Calu3 (cell line): ENCODE results near the gene CACNA1H. TPM values are rescaled to one million over a fixed set of nuclear protein-coding genes. Genes with fewer than 3 reads are reported as not detected.

Experiments
- BruUV-seq: library from RNA; stranded (reverse); fragments of 400-500 nt; replicated peaks from 2 replicates; lab custom pipeline; 2021; lab: Mats Ljungman, UMichigan
- CTCF ChIA-PET: fragments of 300-600 bp; sonication (Branson Sonifier 250); formaldehyde crosslinking; loops from one replicate; lab custom pipeline; 2022; ENCODE audit warnings: antibody characterized with exemption; lab: Charles Lee
- DNase-seq: peaks from one replicate; pipeline ENCODE4 v3.0.0; 2022
- H3K27ac Mint-ChIP-seq: one replicate; pipeline ENCODE4 v1.8.0; 2022; ENCODE audit warnings: mixed read lengths; ENCODE audit not compliant: unreplicated experiment
- H3K27me3 Mint-ChIP-seq: one replicate; pipeline ENCODE4 v1.8.0; 2022; ENCODE audit warnings: mixed read lengths; ENCODE audit not compliant: unreplicated experiment
- H3K36me3 Mint-ChIP-seq: one replicate; pipeline ENCODE4 v1.8.0; 2022; ENCODE audit warnings: mild to moderate bottlenecking, moderate library complexity, mixed read lengths; ENCODE audit not compliant: insufficient read depth, unreplicated experiment
- H3K4me1 Mint-ChIP-seq: one replicate; pipeline ENCODE4 v1.8.0; 2022; ENCODE audit warnings: mild to moderate bottlenecking, low read depth, mixed read lengths; ENCODE audit not compliant: unreplicated experiment
- H3K4me3 Mint-ChIP-seq: one replicate; pipeline ENCODE4 v1.8.0; 2022; ENCODE audit warnings: mild to moderate bottlenecking, low read depth, moderate library complexity, mixed read lengths; ENCODE audit not compliant: unreplicated experiment
- H3K9me3 Mint-ChIP-seq: one replicate; pipeline ENCODE4 v1.8.0; 2022; ENCODE audit warnings: low read depth, mixed read lengths; ENCODE audit not compliant: unreplicated experiment
- CTCF ChIP-seq: fragments of 200-600 bp; IDR thresholded peaks from one replicate; pipeline ENCODE4 v1.8.0; 2022; ENCODE audit warnings: antibody characterized with exemption; ENCODE audit not compliant: unreplicated experiment
- intact Hi-C: fragments of 100-400 bp; cut with micrococcal nuclease; formaldehyde crosslinking; loops from one replicate; pipeline ENCODE4 v1.10.0; 2022; ENCODE audit not compliant: unreplicated experiment
- total RNA-seq: library from RNA; stranded (reverse); gene quantifications from 2 replicates; pipeline ENCODE4 v1.2.3, GENCODE V29; 2022

CACNA1H gene
- total RNA-seq, 1 experiment from 2014 or later = not detected

GRCh38 chr16:1154887-1155331 is 2.0 kb downstream of the CACNA1H start:
- peaks cover 82% of the 10 kb centered on the region for H3K27me3 Mint-ChIP-seq
- no TSS peak for BruUV-seq
- intact Hi-C loops = no loop called here
- no peaks in the 10 kb centered on the region for H3K36me3 Mint-ChIP-seq
- peaks cover 6% of the 10 kb centered on the region for H3K4me1 Mint-ChIP-seq
- H3K9me3 Mint-ChIP-seq = no peaks in the 10 kb centered on the region
- no peak for DNase-seq
- TF ChIP-seq CTCF = no peak
- H3K27ac Mint-ChIP-seq = no peak overlapping the region
- H3K4me3 Mint-ChIP-seq = no peak overlapping the region
- CTCF ChIA-PET = no interaction called here

- no peak overlapping the region for H3K27ac Mint-ChIP-seq
- no peak for TF ChIP-seq CTCF
- no peak for DNase-seq
- intact Hi-C loops = no loop called here
- peaks cover 82% of the 10 kb centered on the region for H3K27me3 Mint-ChIP-seq
- no peak overlapping the region for H3K4me3 Mint-ChIP-seq
- no peaks in the 10 kb centered on the region for H3K9me3 Mint-ChIP-seq
- no TSS peak for BruUV-seq
- H3K36me3 Mint-ChIP-seq = no peaks in the 10 kb centered on the region
- H3K4me1 Mint-ChIP-seq = peaks cover 10% of the 10 kb centered on the region
- CTCF ChIA-PET = no interaction called here
These were observed 2.6 kb downstream of the CACNA1H start for GRCh38 chr16:1155353-1156054.

GRCh38 chr16:1156055-1156982 is 3.4 kb downstream of the CACNA1H start:
- CTCF ChIA-PET = no interaction called here
- intact Hi-C loops = no loop called here
- Mint-ChIP-seq H3K36me3 (no peaks in the 10 kb centered on the region), H3K27me3 (peaks cover 82% of the 10 kb centered on the region), H3K4me3 (no peak overlapping the region), H3K4me1 (peaks cover 10% of the 10 kb centered on the region), H3K27ac (no peak overlapping the region), H3K9me3 (no peaks in the 10 kb centered on the region)
- DNase-seq = no peak
- no peak for TF ChIP-seq CTCF
- BruUV-seq = no TSS peak

GRCh38 chr16:1156983-1157638 is 4.2 kb downstream of the CACNA1H start:
- CTCF ChIA-PET = no interaction called here
- Mint-ChIP-seq H3K4me1 (peaks cover 10% of the 10 kb centered on the region), H3K36me3 (no peaks in the 10 kb centered on the region), H3K27ac (no peak overlapping the region), H3K9me3 (no peaks in the 10 kb centered on the region), H3K4me3 (no peak overlapping the region), H3K27me3 (peaks cover 82% of the 10 kb centered on the region)
- TF ChIP-seq CTCF = no peak
- intact Hi-C loops = no loop called here
- no peak for DNase-seq
- no TSS peak for BruUV-seq
